Hepatocyte (in vitro differentiated cells): Measurements from ENCODE around the gene ZBTB7C. TPM values are rescaled to one million over a fixed set of nuclear protein-coding genes. Genes with fewer than 3 reads are reported as not detected.

Experiments
- DNase-seq: peaks from one replicate; pipeline ENCODE4 v3.0.0-alpha.2; 2016; ENCODE audit warnings: low spot score
- H2AFZ ChIP-seq: fragments of 200-600 bp; sonication (generic); 2 replicates; pipeline ENCODE4 v1.6.0; 2016; ENCODE audit warnings: antibody characterized with exemption, mild to moderate bottlenecking
- H3K27ac ChIP-seq: fragments of 200-600 bp; sonication (generic); 2 replicates; pipeline ENCODE4 v1.5.1; 2016; ENCODE audit warnings: mild to moderate bottlenecking
- H3K27me3 ChIP-seq: fragments of 200-600 bp; sonication (generic); 2 replicates; pipeline ENCODE4 v1.6.1; 2016
- H3K36me3 ChIP-seq: fragments of 200-600 bp; sonication (generic); replicated peaks from 2 replicates; pipeline ENCODE4 v1.5.1; 2016; ENCODE audit warnings: low read depth; ENCODE audit not compliant: insufficient read depth
- H3K4me1 ChIP-seq: fragments of 200-600 bp; sonication (generic); 2 replicates; pipeline ENCODE4 v1.5.1; 2016; ENCODE audit warnings: mild to moderate bottlenecking, moderate library complexity; ENCODE audit not compliant: insufficient read depth
- H3K4me2 ChIP-seq: fragments of 200-600 bp; sonication (generic); 2 replicates; pipeline ENCODE4 v1.6.0; 2016
- H3K4me3 ChIP-seq: fragments of 200-600 bp; sonication (generic); 2 replicates; pipeline ENCODE4 v1.5.1; 2016; ENCODE audit warnings: mild to moderate bottlenecking
- H3K79me2 ChIP-seq: fragments of 200-600 bp; sonication (generic); 2 replicates; pipeline ENCODE4 v1.6.0; 2017; ENCODE audit warnings: mild to moderate bottlenecking
- H3K9me2 ChIP-seq: fragments of 200-600 bp; sonication (generic); replicated peaks from 2 replicates; pipeline ENCODE4 v1.6.0; 2017; ENCODE audit warnings: mild to moderate bottlenecking; ENCODE audit not compliant: insufficient read depth
- H3K9me3 ChIP-seq: fragments of 200-600 bp; sonication (generic); 2 replicates; pipeline ENCODE4 v1.5.1; 2016; ENCODE audit warnings: low read depth, mild to moderate bottlenecking
- H4K20me1 ChIP-seq: fragments of 200-600 bp; sonication (generic); 2 replicates; pipeline ENCODE4 v1.6.0; 2016; ENCODE audit warnings: mild to moderate bottlenecking; ENCODE audit not compliant: insufficient read depth, poor library complexity, severe bottlenecking
- EZH2 ChIP-seq: fragments of 200-600 bp; sonication (generic); IDR thresholded peaks from 2 replicates; pipeline ENCODE4 v1.6.1; 2016; ENCODE audit warnings: antibody characterized with exemption, mild to moderate bottlenecking, borderline replicate concordance
- EZH2phosphoT487 ChIP-seq: fragments of 200-600 bp; sonication (generic); IDR thresholded peaks from one replicate; pipeline ENCODE4 v1.6.1; 2018; ENCODE audit warnings: antibody characterized with exemption, mild to moderate bottlenecking, low read depth, moderate library complexity; ENCODE audit not compliant: unreplicated experiment, severe bottlenecking
- WGBS: methylation state at CpG from one replicate; pipeline ENCODE4 v1.1.6; 2016; ENCODE audit warnings: low lambda C conversion rate; ENCODE audit errors: missing lambda C conversion rate; 5-methylcytosine and 5-hydroxymethylcytosine counted together
- polyA plus RNA-seq: library from polyadenylated mRNA; unstranded; fragments of >200 nt; fragmentation: Nextera tagmentation; extraction: Ambion mirVana; gene quantifications from 2 replicates; pipeline ENCODE4 v1.2.1, GENCODE V29; 2016
- total RNA-seq: library from RNA; depleted of rRNA; stranded (reverse); fragments of >200 nt; gene quantifications from 2 replicates; pipeline ENCODE4 v1.2.3, GENCODE V29; 2014
- TF ChIP-seq, protein P1 (sequence below): fragments of 200-600 bp; sonication (generic); IDR thresholded peaks from 2 replicates; pipeline ENCODE4 v1.5.1; 2016; ENCODE audit warnings: antibody characterized with exemption, mild to moderate bottlenecking; ENCODE audit not compliant: poor library complexity

ZBTB7C gene
- total and polyA plus RNA-seq, 2 experiments from 2014 or later = 0.70 to 1.0 TPM

DNA sequence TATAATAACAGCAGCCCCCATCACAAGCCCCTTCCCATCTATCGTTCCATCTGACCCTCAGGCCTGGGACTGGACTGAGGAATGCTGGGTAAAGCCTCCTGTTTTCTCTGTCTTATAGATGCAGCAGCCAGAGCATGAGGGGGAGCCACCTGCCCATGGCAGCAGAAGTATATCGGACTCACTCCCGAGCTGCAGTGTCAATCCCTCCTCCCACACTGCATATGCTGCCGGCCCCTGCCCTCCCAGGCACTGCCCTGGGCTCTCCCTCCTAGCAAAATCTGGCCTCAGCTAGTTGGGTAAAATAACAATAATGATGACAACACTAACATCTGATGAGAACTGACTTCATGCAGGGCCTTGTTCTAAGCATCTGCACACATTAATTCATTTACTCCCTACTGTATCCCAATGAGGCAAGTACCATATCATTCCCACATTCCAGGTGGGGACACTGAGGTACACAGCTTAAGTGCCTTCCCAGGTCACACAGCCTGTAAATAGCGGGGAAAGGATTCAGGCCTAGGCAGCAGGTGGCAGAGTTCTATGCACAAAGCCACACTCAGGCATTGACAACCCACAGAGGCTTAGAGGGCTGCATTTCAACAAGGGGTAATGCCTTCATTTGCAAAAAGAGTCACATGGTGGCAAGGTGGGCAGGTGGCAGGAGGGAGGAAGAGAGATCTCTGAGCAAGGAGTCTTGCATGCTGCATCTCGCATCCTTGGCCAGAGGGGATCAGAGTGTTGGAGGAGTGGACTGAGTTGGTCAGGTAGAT, 190.0 kb downstream of the ZBTB7C start:
- Histone ChIP-seq H3K4me2 (no peak overlapping the region), H3K36me3 (no peaks in the 10 kb centered on the region), H3K79me2 (no peaks in the 10 kb centered on the region), H3K27ac (no peak overlapping the region), H2AFZ (no peak overlapping the region), H3K4me1 (no peaks in the 10 kb centered on the region), H3K9me3 (no peaks in the 10 kb centered on the region), H3K9me2 (no peaks in the 10 kb centered on the region), H3K4me3 (no peak overlapping the region), H4K20me1 (no peaks in the 10 kb centered on the region), H3K27me3 (no peaks in the 10 kb centered on the region)
- 88% methylated on average over 6 of the region's 6 CpGs for WGBS
- no peak for DNase-seq
- TF ChIP-seq EZH2 = no peak
- TF ChIP-seq, protein P1, sequence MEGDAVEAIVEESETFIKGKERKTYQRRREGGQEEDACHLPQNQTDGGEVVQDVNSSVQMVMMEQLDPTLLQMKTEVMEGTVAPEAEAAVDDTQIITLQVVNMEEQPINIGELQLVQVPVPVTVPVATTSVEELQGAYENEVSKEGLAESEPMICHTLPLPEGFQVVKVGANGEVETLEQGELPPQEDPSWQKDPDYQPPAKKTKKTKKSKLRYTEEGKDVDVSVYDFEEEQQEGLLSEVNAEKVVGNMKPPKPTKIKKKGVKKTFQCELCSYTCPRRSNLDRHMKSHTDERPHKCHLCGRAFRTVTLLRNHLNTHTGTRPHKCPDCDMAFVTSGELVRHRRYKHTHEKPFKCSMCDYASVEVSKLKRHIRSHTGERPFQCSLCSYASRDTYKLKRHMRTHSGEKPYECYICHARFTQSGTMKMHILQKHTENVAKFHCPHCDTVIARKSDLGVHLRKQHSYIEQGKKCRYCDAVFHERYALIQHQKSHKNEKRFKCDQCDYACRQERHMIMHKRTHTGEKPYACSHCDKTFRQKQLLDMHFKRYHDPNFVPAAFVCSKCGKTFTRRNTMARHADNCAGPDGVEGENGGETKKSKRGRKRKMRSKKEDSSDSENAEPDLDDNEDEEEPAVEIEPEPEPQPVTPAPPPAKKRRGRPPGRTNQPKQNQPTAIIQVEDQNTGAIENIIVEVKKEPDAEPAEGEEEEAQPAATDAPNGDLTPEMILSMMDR = no peak

DNA sequence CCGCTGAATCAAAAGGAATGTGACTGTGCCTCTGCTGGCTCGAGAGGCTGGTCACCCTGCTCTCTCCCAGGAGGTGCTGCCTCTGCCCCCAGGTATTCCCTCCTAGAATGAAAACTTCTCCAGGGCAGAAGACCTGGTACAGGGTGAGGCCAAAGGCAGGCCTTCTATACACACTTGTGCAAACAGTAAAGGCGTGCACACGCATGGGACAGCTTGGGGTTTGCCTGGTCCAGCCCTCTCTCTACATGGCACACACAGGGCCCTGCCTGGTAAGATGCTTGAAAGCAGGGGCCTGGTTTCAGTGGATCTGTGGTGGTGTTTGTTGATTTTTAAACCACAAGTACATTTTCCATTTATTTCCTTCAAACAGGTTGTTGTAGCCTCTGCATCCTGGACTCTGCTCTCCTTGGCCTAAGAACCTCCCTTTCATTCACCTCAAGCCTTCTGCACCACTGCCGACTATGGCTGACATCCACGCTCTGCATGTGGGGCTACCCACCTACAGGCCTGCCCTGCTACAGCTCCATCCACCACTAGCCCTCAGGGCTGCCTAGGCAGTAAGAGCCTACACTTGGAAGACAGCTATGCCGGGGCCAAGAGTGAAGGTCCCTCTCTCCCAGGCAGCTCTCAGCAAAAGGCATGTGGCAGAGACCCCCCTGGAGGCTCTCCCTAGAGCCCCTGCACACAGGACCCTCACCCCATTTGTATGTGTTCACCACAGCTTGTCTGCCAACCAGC, 190.7 kb downstream of the ZBTB7C start:
- no peak for DNase-seq
- TF ChIP-seq EZH2 (no peak), EZH2phosphoT487 (no peak)
- TF ChIP-seq, protein P1 = no peak
- WGBS = 94% methylated on average over 7 of the region's 7 CpGs

DNA sequence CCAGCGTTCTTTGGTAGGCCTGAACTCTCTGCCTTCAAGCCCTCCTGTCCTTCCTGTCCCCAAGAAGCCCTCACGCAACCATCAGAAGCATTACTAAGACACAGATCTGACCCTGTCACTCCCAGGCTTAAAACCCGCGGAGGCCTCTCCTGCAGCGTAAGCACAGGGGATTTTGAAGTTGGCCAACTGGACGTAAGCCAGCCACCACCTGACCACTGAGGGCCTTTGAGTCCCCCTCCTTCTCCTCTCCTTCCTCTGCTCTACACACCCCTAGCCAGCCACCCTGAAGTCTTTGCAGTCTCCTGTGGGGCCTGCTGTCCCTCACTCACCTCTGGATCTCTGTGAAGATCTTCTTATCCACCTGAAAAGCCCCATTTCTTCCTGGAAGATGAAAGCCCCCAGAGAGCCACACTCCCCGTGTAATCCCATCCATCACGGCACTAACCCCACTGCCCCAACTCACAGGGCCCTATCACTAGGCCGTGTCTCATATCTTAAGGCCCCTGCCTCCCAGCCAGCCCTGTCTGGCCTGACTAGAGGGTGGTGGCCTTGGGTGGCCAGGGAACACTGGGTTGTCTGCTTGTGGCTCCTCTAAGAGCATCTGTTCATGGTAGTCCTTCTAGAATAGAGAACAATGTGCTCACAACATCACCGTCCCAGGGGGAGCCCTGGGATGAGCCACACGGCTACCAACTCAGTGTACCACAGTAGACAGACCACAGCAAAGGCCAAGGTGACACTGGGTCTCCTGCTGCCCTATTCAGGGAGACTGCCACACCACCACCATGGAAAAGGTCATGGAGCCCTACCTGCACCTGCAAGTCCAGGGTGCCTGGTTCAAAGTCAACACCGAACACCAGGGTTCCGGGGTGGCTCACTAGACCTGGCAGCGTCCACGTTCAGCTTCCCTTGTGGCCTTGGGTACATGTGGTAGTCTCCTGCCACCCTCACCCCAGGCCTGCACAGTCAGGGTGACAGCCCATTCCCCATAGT, 191.6 kb downstream of the ZBTB7C start:
- TF ChIP-seq EZH2 = no peak
- TF ChIP-seq EZH2phosphoT487 = no peak
- TF ChIP-seq, protein P1 = no peak
- H3K9me3 ChIP-seq = no peaks in the 10 kb centered on the region
- no peak overlapping the region for H3K27ac ChIP-seq
- no peaks in the 10 kb centered on the region for H3K27me3 ChIP-seq
- no peaks in the 10 kb centered on the region for H3K4me1 ChIP-seq
- WGBS = 84% methylated on average over 15 of the region's 15 CpGs
- H3K9me2 ChIP-seq = no peaks in the 10 kb centered on the region
- H3K79me2 ChIP-seq = no peaks in the 10 kb centered on the region
- no peak overlapping the region for H3K4me2 ChIP-seq
- H3K4me3 ChIP-seq = no peak overlapping the region
- DNase-seq = no peak
- H3K36me3 ChIP-seq = no peaks in the 10 kb centered on the region
- no peak overlapping the region for H2AFZ ChIP-seq
- H4K20me1 ChIP-seq = no peaks in the 10 kb centered on the region

More for the DNA sequence above, 190.7 kb downstream of the ZBTB7C start:
- H3K79me2 ChIP-seq = no peaks in the 10 kb centered on the region
- no peaks in the 10 kb centered on the region for H3K9me3 ChIP-seq
- H3K4me1 ChIP-seq = no peaks in the 10 kb centered on the region
- H3K9me2 ChIP-seq = no peaks in the 10 kb centered on the region
- no peaks in the 10 kb centered on the region for H4K20me1 ChIP-seq
- H3K4me3 ChIP-seq = no peak overlapping the region
- no peaks in the 10 kb centered on the region for H3K36me3 ChIP-seq
- H2AFZ ChIP-seq = no peak overlapping the region
- no peak overlapping the region for H3K27ac ChIP-seq
- no peak overlapping the region for H3K4me2 ChIP-seq
- no peaks in the 10 kb centered on the region for H3K27me3 ChIP-seq
